ENCODE data around the gene TFAP2C.

DNA sequence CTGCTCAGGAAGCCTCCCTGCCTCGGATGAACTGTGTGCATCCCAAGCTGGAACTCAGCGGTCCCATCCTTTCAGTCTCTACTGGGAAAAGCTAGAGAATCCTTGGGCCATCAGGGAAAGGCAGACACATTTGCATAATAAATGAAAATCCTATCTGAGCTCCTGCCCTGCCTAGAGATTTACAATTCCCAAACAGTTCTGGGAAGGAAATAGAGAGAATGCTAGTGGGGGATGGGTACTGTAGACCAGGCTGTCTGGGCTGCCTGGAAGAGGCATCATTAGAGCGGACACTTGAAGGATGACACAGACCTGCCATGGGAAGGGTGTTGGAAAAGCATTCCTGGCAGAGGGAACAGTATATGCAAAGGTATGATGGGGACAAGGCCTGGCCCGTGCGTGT lies 44.3 kb downstream of the TFAP2C start:
- TF ChIP-seq EZH2phosphoT487 (IDR thresholded peaks at IDR 0.05; ENCODE audit: borderline replicate concordance, low read length) = no peak
- TF ChIP-seq, protein P1, sequence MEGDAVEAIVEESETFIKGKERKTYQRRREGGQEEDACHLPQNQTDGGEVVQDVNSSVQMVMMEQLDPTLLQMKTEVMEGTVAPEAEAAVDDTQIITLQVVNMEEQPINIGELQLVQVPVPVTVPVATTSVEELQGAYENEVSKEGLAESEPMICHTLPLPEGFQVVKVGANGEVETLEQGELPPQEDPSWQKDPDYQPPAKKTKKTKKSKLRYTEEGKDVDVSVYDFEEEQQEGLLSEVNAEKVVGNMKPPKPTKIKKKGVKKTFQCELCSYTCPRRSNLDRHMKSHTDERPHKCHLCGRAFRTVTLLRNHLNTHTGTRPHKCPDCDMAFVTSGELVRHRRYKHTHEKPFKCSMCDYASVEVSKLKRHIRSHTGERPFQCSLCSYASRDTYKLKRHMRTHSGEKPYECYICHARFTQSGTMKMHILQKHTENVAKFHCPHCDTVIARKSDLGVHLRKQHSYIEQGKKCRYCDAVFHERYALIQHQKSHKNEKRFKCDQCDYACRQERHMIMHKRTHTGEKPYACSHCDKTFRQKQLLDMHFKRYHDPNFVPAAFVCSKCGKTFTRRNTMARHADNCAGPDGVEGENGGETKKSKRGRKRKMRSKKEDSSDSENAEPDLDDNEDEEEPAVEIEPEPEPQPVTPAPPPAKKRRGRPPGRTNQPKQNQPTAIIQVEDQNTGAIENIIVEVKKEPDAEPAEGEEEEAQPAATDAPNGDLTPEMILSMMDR (conservative IDR thresholded peaks at IDR 0.05; ENCODE audit: low read depth, low read length) = no peak
- TF ChIP-seq EZH2 (IDR thresholded peaks at IDR 0.05; ENCODE audit: low read length, unreplicated experiment) = no peak

Data from PC-3 (cell line).